Measurements from ENCODE around the gene RND3.

RND3 gene

DNA sequence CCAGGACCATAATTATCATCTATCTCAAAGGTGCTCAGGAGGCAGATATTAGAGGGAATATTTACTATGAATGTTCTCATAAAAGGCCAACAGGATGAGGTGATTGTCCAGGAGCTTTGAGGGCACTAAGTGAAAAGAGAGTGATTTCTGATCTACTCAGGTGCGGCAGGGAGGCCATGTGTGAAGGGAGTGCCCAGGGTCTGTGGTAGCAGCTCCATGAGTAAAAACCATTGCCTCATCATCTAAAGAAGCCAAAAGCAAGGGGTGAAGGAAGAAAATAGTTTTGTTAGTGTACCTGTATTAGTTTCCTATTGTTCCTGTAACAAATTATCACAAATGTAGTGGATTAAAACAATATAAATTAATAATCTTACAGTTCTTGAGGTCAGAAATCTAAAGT, 22.5 kb downstream of the RND3 start:
- TF ChIP-seq FOXA1 (IDR thresholded peaks at IDR 0.05) (no peak), HDGF (IDR thresholded peaks at IDR 0.05; ENCODE audit: borderline replicate concordance) (no peak), SUZ12 (IDR thresholded peaks at IDR 0.05) (no peak), FOXK2 (IDR thresholded peaks at IDR 0.05) (no peak)
- DNase-seq (ENCODE audit: extremely low spot score) = no peak
- ChIA-PET CTCF (interaction anchor here (0.6 kb wide), 1 partner anchor 155 kb away, joined by 3 read pairs; no protein-coding TSS in a partner anchor), POLR2A (no interaction called here)

DNA sequence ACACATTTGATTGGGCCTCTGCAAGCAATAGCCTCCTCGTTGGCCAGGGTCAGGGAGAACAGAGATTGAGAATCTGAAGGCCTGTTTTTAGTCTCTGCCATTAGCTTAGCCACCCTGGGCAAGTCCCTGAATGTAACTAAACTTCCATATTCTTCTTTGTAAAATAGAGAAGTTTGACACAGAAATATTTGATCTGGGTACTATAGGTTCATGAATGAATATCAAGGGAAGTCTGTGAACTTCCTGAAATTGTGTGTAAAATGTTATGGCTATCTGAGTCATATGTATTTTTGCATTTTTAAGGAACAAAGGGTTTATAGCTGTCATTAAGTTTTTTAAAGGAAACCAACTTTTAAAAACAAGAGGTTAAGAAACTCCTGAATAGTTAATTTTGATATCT, 23.2 kb downstream of the RND3 start:
- TF ChIP-seq NFRKB (IDR thresholded peaks at IDR 0.05) (no peak), FOXK2 (IDR thresholded peaks at IDR 0.05) (no peak), FOXA1 (IDR thresholded peaks at IDR 0.05) (no peak)
- no peak for DNase-seq (ENCODE audit: extremely low spot score)
- ChIA-PET POLR2A (no interaction called here), CTCF (interaction anchor here (0.6 kb wide), 1 partner anchor 156 kb away, joined by 3 read pairs; no protein-coding TSS in a partner anchor)

DNA sequence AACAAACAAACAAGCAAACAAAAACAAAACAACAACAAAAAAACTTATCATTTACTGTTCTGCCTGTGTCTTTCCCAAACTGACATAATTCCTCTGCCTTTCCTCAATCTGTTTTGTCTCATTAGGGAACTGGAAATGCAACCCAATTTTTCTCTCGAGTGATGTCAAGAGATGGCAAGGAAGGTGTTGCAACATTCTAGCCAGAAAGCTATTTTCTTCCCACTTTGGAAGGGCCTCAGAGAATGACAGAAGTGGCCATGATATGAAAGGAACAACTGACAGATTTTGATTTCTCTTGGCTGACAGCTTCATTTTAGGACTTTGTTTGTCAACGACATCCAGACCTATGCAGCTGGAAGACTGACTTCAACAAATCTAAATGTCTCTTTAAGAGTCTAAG, 24.7 kb downstream of the RND3 start:
- DNase-seq (ENCODE audit: extremely low spot score) = no peak
- ChIA-PET CTCF (interaction anchor here (0.6 kb wide), 1 partner anchor 1484 kb away, joined by 3 read pairs; no protein-coding TSS in a partner anchor), POLR2A (no interaction called here)
- TF ChIP-seq FOXA1 (IDR thresholded peaks at IDR 0.05) (no peak), LEF1 (IDR thresholded peaks at IDR 0.05; ENCODE audit: borderline replicate concordance) (no peak), TARDBP (IDR thresholded peaks at IDR 0.05) (no peak), BHLHE40 (IDR thresholded peaks at IDR 0.05; ENCODE audit: borderline replicate concordance) (no peak), FOXK2 (IDR thresholded peaks at IDR 0.05) (no peak), FOXM1 (IDR thresholded peaks at IDR 0.05; ENCODE audit: borderline replicate concordance) (no peak), L3MBTL2 (conservative IDR thresholded peaks at IDR 0.05) (no peak), HDGF (IDR thresholded peaks at IDR 0.05; ENCODE audit: borderline replicate concordance) (no peak), SP1 (IDR thresholded peaks at IDR 0.05) (no peak), ZNF384 (IDR thresholded peaks at IDR 0.05) (no peak), CTBP1 (IDR thresholded peaks at IDR 0.05; ENCODE audit: borderline replicate concordance) (no peak)
- TF ChIP-seq, protein P1, sequence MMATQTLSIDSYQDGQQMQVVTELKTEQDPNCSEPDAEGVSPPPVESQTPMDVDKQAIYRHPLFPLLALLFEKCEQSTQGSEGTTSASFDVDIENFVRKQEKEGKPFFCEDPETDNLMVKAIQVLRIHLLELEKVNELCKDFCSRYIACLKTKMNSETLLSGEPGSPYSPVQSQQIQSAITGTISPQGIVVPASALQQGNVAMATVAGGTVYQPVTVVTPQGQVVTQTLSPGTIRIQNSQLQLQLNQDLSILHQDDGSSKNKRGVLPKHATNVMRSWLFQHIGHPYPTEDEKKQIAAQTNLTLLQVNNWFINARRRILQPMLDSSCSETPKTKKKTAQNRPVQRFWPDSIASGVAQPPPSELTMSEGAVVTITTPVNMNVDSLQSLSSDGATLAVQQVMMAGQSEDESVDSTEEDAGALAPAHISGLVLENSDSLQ (IDR thresholded peaks at IDR 0.05) = no peak

DNA sequence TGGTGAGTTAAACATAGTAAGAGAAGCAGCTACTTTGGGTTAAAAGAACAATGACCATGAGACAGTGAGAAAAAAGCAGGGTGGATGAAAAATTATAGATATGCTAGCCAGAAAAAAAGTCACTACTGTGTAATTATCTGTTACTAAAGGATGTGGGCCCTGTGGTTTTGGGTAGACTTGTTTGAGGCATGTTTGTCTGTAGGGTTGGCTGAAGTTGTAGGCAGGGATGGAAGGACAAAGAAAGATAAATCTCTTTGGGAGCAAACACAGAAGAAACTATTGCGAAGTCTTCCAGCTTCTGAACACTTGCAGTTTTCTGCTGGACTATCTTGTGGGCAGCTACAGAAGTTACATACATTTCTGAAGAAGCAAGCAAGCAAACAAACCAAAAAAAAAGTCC, 28.2 kb downstream of the RND3 start:
- POLR2A ChIA-PET = no interaction called here

DNA sequence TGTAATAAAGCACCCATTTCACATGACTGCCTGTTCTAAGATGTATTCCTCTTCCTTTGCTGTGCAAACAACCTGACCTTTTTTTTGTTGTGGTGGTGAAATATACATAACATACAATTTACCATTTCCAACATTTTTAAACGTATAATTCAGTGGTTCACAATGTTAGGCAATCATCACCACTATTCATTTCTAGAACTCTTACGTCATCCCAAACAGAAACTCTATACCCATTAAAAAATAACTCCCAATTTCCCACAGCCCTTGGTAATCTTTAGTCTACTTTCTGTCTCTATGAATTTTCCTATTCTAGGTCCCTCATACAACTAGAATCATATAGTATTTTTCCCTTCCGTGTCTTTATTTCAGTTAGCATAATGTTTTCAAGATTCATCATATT, 36.7 kb downstream of the RND3 start:
- ChIA-PET CTCF (no interaction called here), POLR2A (no interaction called here)
- TF ChIP-seq NFRKB (IDR thresholded peaks at IDR 0.05) = no peak
- TF ChIP-seq, protein P1 (IDR thresholded peaks at IDR 0.05) = no peak
- no peak for TF ChIP-seq TARDBP (IDR thresholded peaks at IDR 0.05)
- no peak for TF ChIP-seq LEF1 (IDR thresholded peaks at IDR 0.05; ENCODE audit: borderline replicate concordance)
- no peak for TF ChIP-seq ELF4 (IDR thresholded peaks at IDR 0.05)
- TF ChIP-seq CTBP1 (IDR thresholded peaks at IDR 0.05; ENCODE audit: borderline replicate concordance) = no peak
- no peak for TF ChIP-seq FOXM1 (IDR thresholded peaks at IDR 0.05; ENCODE audit: borderline replicate concordance)
- TF ChIP-seq BHLHE40 (IDR thresholded peaks at IDR 0.05; ENCODE audit: borderline replicate concordance) = no peak
- no peak for TF ChIP-seq L3MBTL2 (conservative IDR thresholded peaks at IDR 0.05)
- TF ChIP-seq FOXA1 (IDR thresholded peaks at IDR 0.05) = no peak
- TF ChIP-seq FOXK2 (IDR thresholded peaks at IDR 0.05) = no peak
- no peak for TF ChIP-seq HDGF (IDR thresholded peaks at IDR 0.05; ENCODE audit: borderline replicate concordance)
- no peak for TF ChIP-seq SP1 (IDR thresholded peaks at IDR 0.05)
- TF ChIP-seq ZNF384 (IDR thresholded peaks at IDR 0.05) = no peak
- TF ChIP-seq SUZ12 (IDR thresholded peaks at IDR 0.05) = no peak
- no peak for TF ChIP-seq ARNT (IDR thresholded peaks at IDR 0.05)
- no peak for DNase-seq (ENCODE audit: extremely low spot score)

More for the DNA sequence above, 28.2 kb downstream of the RND3 start:
- no peak for TF ChIP-seq FOXM1 (IDR thresholded peaks at IDR 0.05; ENCODE audit: borderline replicate concordance)
- TF ChIP-seq NFRKB (IDR thresholded peaks at IDR 0.05) = no peak
- no peak for TF ChIP-seq ARNT (IDR thresholded peaks at IDR 0.05)
- no peak for TF ChIP-seq BHLHE40 (IDR thresholded peaks at IDR 0.05; ENCODE audit: borderline replicate concordance)
- TF ChIP-seq CTBP1 (IDR thresholded peaks at IDR 0.05; ENCODE audit: borderline replicate concordance) = no peak
- TF ChIP-seq FOXA1 (IDR thresholded peaks at IDR 0.05) = no peak
- no peak for TF ChIP-seq TARDBP (IDR thresholded peaks at IDR 0.05)
- TF ChIP-seq ELF4 (IDR thresholded peaks at IDR 0.05) = no peak
- TF ChIP-seq, protein P1 (IDR thresholded peaks at IDR 0.05) = no peak
- TF ChIP-seq FOXK2 (IDR thresholded peaks at IDR 0.05) = no peak
- no peak for TF ChIP-seq ZNF384 (IDR thresholded peaks at IDR 0.05)
- no peak for TF ChIP-seq L3MBTL2 (conservative IDR thresholded peaks at IDR 0.05)
- CTCF ChIA-PET = interaction anchor here (0.5 kb wide), 1 partner anchor 143 kb away, joined by 5 read pairs; no protein-coding TSS in a partner anchor
- DNase-seq (ENCODE audit: extremely low spot score) = no peak

DNA sequence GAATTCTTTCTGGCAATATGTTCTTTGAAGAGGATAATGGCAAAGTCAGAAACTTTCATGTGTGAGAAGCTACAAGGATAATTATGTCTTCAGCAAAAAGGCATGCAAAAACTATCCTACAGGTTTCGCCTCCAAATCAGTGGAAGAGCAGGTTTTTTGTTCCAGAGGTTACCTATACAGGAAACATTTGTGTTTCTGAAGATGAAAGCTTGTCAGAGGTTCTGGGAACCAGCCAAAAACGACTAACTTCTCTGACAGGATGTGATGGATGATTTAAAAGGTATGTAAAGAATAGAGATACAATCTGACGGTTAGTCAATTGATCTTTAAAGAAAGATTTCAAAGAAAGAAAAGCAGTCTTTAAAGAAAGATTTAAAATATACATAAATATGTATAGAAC, 37.6 kb downstream of the RND3 start:
- no peak for DNase-seq (ENCODE audit: extremely low spot score)
- TF ChIP-seq, protein P1 (IDR thresholded peaks at IDR 0.05) = peak; percentile 11; the same call in 1 of the 2 replicates
- no peak for TF ChIP-seq CTBP1 (IDR thresholded peaks at IDR 0.05; ENCODE audit: borderline replicate concordance)
- CTCF ChIA-PET = no interaction called here
- POLR2A ChIA-PET = no interaction called here
